ENCODE measurements around the gene VIT.

The VIT gene, protein sequence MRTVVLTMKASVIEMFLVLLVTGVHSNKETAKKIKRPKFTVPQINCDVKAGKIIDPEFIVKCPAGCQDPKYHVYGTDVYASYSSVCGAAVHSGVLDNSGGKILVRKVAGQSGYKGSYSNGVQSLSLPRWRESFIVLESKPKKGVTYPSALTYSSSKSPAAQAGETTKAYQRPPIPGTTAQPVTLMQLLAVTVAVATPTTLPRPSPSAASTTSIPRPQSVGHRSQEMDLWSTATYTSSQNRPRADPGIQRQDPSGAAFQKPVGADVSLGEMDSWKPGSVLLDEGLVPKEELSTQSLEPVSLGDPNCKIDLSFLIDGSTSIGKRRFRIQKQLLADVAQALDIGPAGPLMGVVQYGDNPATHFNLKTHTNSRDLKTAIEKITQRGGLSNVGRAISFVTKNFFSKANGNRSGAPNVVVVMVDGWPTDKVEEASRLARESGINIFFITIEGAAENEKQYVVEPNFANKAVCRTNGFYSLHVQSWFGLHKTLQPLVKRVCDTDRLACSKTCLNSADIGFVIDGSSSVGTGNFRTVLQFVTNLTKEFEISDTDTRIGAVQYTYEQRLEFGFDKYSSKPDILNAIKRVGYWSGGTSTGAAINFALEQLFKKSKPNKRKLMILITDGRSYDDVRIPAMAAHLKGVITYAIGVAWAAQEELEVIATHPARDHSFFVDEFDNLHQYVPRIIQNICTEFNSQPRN

DNA sequence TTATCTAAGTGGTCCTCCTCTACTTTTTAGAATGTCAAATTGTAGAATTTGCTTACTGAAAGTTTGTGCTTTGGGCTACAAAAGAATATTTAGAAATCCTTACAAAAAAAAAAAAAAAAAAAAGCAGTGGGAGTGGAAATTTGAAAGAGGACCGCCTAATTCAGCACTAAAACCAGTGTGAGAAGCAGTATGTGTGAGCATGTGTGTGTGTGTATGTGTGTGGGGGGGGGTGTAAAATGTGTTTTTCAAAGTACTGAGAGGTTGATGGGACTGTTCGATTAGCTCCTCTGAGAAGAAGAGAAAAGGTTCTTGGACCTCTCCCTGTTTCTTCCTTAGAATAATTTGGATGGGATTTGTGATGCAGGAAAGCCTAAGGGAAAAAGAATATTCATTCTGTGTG, at the start of gene VIT:
VIT (plus strand) TSS at position 175 of the 400 bp plus-strand sequence. CDS start 19,664 bp downstream, outside the sequence.
- in situ Hi-C loops (cut with HindIII; ENCODE audit: low sequenced_read_pairs): no loop called here

DNA sequence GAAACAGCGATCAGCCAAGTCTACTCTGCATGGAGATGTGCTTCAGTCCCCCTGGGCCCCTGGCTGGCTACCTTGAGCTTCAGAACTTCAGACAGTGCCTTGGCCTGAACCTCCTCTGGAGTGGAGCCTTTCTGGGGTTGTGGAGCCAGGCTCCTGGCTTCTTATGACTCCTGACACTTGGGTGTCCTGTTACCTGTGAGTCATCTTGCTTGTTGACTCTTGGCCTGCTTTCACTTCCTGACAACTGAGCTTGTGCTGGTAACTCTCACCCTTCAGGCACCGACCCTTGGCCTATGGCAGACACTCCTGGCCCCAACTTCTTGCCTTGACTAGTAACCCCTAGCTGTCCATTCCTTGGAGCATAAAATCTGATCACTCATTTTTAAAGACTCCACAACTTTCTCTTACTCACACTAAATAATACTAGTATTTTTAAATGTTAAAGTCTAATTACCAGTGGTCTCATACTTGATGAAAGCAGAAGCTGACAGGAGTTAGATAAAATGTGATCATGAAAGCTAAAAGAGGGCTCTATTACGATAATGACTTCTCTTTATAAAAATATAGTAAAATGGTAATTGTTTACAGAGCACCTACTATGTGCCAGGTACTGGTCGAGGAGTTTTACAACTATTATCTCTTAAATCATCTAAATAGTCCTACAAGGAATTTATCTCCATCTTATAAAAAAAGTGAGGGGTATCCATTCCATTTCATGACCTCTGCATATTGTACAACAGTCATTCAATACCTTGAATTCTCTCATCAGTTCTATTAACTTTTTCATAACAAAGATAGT, 46.3 kb upstream of the VIT start:
- in situ Hi-C loops (cut with HindIII; ENCODE audit: low sequenced_read_pairs): loop anchor here (25.0 kb wide), 2 partner anchors 138 to 313 kb away; no protein-coding TSS in a partner anchor

DNA sequence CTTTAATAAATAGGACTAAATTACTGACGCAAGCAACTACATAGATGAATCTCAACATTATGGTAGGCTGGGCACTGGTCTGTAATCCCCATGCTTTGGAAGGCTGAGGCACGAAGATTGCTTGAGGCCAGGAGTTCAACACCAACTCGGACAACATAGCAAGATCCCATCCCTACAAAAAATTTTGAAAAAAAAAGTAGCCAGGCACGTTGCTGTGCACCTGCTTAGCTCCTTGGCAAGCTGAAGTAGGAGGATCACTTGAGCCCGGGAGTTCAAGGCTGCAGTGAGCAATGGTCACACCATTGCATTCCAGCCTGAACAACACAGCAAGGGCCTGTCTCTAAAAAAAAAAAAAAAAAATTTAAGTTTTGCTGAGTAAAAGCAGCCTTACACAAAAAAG, 43.4 kb upstream of the VIT start:
- in situ Hi-C loops (cut with HindIII; ENCODE audit: low sequenced_read_pairs): loop anchor here (25.0 kb wide), 2 partner anchors 141 to 316 kb away; no protein-coding TSS in a partner anchor

DNA sequence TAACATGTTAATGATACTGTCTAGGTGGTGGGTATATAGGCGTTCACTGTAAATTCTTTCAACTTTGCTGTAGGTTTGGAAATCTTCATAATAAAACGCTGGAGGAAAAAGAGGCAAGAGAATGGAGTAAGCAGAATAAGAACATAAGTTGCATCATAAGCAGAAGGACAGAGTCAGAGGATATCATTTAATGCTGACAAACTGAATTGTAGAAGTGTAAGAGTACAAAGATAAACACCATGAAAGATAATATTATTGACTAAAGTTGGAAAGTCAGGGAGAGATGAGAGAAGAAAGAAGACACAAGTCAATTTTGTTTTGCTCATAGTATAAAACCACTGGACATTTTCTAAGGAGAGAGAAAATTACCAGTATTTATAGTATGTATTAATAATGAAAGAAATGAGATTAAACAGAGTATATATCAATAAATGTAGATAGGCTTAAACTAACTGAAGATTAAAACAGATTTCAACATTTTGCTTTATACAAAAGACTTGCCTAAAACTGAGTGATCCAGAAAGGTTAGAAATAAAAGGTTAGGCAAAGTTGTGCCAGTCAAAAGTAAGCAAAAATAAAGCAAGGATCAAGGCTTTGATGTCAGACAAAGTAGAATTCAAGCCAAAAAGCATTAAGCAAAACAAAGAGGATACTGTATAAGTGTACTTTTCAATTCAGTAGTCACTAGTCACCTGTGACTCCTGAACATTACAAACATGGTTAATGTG, 42.4 kb upstream of the VIT start:
- in situ Hi-C loops (cut with HindIII; ENCODE audit: low sequenced_read_pairs): loop anchor here (25.0 kb wide), 2 partner anchors 142 to 317 kb away; no protein-coding TSS in a partner anchor

DNA sequence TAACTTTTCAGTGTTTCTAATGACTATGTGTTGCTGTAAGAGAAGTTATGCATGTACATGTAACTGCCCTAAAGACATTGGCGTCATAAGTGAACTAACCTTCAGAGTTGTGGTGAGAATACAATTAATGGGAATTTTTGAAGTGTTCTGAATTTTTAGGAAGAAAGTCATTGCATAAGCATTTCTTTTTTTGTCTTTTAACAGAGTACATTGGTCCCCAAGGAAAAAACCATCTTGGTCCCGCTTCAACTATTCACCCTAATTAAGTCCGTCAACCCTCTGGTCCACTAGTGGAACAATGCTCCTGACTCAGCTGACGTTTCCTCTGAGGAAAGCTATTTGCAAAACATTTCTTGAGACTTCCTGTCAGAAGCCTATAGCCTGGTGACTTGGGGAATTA, 41.1 kb upstream of the VIT start:
- in situ Hi-C loops (cut with HindIII; ENCODE audit: low sequenced_read_pairs): loop anchor here (25.0 kb wide), 2 partner anchors 143 to 318 kb away; no protein-coding TSS in a partner anchor

DNA sequence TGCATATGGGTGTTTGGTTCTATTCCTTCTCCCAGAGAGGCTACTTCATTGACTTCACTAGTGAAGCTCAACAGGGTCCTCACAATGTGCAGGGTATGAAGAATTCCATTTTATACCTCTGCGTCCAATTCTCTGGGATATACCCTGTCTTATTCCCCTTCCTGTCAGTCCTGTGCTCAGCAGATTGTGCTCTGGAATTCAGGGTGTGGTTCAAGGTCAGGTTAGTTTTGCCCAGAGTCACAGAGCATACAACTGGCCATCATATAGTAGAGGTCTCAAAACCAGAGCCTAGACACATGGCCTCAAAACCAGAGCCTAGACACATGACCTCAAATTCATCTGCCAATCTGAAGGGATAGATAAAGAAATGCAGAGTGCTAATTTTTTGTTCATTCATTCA, 38.8 kb upstream of the VIT start:
- in situ Hi-C loops (cut with HindIII; ENCODE audit: low sequenced_read_pairs): loop anchor here (25.0 kb wide), 2 partner anchors 145 to 320 kb away; no protein-coding TSS in a partner anchor

DNA sequence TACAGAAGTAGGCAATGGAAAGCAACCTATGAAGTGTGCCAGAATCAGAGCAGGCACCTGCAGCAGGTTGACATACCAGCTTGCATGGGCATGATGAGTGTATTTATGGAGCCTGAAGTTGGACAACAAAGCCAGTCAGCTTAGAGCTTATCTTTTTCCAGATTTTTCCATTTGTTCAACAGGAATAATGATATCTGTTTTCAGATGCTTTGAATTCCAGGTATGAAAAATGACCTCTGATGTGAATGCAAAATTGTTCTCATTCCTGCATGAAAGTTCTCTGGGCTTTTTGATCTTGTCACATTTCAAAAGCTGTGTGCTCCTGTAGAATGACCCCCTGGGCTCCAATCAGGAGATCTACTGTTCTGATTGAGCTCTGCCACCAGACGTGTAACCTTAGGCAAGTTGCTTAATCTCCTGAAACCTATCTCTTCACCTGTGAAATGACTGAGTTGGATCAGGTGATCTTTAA, 38.2 kb upstream of the VIT start:
- in situ Hi-C loops (cut with HindIII; ENCODE audit: low sequenced_read_pairs): loop anchor here (25.0 kb wide), 2 partner anchors 146 to 321 kb away; no protein-coding TSS in a partner anchor

DNA sequence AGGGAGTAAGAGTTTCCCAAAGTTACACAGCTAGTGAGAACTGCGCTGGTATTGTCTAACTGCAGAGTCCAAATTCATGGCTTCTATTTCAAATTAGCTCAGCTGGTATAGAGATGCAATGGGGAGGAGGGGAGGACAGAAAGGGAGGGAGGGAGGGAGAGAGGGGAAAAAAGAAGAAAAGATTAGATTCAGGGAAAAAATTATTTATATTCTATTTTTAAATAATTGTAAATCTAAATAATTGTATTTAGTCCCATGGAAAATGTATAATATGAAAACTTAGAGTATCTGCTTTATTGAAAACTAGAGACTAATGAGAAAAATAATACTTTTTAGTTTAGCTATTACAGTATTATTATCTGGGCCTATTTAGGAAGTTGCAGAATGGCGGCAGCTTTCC, 37.3 kb upstream of the VIT start:
- in situ Hi-C loops (cut with HindIII; ENCODE audit: low sequenced_read_pairs): loop anchor here (25.0 kb wide), 2 partner anchors 147 to 322 kb away; no protein-coding TSS in a partner anchor

DNA sequence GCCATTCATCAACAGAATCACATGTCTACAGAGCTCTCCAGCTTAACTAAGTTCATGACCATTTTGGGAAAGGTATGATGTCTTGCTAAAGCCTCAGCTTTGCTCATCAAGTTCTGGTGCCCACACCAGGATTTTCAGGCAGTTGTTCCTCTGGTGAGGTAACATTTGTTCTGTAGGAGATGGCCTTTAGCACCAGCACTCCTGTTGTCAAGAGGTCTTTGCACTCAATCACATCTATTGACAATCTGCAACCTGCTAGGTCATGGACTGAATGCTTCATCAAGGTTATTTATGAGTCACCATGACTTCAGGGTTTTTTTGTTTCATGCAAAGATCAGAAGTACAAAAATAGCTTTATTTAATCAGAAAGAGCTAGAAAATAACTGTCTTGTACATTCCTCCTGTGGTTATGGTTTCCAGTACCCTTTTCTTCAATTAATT, 36.6 kb upstream of the VIT start:
- in situ Hi-C loops (cut with HindIII; ENCODE audit: low sequenced_read_pairs): loop anchor here (25.0 kb wide), 2 partner anchors 148 to 323 kb away; no protein-coding TSS in a partner anchor

DNA sequence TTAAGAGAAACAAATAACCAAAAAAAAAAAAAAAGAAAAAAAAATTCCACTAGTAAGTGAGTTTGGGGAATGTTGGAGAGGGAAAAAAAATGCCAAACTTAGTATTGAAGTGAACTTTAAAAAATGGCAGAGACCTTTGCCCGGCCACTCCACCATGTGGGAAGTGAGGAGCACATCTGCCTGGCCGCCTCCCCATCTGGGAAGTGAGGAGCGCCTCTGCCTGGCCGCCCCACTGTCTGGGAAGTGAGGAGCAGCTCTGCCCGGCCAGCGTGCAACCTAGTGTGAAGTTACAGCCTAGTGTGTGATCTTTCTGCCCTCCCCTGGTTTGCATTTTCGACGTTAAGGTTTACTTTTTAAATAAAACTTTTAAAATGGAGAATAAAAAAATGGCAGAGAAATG, 33.9 kb upstream of the VIT start:
- in situ Hi-C loops (cut with HindIII; ENCODE audit: low sequenced_read_pairs): loop anchor here (25.0 kb wide), 2 partner anchors 150 to 325 kb away; no protein-coding TSS in a partner anchor

DNA sequence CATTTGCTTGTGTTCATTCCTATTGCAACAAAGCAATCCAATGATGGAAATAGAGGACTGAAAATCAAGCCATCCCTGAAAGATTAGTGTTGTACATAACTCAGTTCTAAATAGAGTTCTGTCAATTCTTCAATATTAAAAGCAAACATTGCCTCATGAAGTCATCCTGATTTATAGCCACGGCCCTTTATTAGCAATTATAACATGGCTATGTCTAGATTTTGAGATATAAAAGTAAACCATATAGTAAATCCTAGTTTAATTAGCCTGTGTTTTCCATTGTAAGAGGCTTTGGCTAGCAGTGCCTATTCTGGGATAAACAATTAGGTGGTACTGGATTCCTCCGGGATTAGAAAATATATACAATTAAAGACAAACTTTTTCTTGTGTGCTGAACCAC, 33.2 kb upstream of the VIT start:
- in situ Hi-C loops (cut with HindIII; ENCODE audit: low sequenced_read_pairs): loop anchor here (25.0 kb wide), 2 partner anchors 151 to 326 kb away; no protein-coding TSS in a partner anchor

DNA sequence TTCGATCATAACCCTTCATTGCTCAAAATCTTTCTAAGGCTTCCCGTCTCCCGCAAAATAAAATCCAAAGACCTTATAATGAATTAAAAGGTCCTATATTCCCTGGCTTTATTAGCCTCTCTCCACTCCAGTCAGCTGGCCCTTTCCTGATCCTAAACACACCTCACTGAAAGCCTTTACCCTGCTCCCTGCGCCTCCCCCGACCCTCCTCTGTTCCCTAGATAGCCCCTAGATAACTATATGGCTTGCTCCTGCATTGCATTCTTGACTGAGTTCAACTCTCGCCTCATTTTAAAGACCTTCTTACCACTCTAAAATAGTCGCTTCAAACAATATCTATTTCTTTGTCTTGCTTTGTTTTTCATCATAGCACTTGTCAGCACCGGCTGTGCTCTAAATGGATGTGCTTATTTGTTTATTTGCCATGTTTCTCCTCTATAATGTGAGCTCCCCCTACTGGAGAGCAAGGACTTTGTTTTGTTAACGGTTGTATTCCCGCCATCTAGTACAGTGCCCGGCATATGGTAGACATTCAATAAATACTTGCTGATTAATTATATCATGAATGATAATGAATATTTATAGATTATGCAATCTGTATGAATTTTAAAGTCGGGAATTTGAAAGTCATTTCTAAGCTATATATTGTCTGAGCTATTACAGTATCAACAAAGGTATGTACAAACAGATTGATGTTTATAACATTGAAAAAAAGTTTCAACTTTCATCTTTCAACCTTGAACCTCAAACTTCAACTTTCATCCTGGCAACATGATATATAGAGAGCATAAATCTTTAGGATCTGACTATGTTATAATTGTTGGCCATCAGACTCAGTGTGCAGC, 32.4 kb upstream of the VIT start:
- in situ Hi-C loops (cut with HindIII; ENCODE audit: low sequenced_read_pairs): loop anchor here (25.0 kb wide), 2 partner anchors 152 to 327 kb away; no protein-coding TSS in a partner anchor

DNA sequence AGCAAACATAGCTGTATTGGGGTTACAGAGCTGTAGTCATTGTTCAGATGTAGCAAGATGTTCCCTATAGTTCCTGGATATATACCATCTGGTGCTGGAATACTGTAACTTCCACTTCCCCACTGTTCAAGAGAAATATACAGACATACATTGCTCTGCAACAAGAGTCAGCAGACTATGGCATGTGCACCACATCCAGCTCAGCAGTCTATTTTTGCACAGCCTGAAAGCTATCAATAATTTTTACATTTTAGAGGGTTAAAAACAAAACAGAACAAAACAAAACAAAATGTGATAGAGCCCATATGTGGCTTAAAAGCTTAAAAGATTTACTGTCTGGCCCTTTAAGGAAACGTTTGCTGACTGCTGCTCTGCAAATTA, 31.8 kb upstream of the VIT start:
- in situ Hi-C loops (cut with HindIII; ENCODE audit: low sequenced_read_pairs): loop anchor here (25.0 kb wide), 2 partner anchors 152 to 327 kb away; no protein-coding TSS in a partner anchor

DNA sequence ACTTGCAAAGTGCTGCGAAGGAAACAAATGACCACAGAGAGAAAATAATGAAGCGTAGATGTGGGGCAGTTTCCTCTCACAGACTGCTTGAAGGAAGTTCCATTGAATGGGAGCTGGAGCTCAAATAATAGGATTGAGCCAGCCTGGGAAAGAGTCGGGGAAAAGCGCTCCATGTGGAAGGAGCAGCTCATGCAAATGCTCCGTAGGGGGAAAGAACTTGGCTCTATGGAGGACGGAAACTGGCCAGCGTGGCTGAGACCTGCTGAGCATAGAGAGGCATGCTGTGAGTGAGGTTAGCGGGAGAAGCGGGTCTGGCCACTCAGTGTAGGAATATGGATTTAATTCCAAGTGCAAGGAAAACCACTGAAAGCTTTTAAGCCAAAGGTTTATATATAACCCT, 28.6 kb upstream of the VIT start:
- in situ Hi-C loops (cut with HindIII; ENCODE audit: low sequenced_read_pairs): loop anchor here (25.0 kb wide), 2 partner anchors 156 to 331 kb away; no protein-coding TSS in a partner anchor

DNA sequence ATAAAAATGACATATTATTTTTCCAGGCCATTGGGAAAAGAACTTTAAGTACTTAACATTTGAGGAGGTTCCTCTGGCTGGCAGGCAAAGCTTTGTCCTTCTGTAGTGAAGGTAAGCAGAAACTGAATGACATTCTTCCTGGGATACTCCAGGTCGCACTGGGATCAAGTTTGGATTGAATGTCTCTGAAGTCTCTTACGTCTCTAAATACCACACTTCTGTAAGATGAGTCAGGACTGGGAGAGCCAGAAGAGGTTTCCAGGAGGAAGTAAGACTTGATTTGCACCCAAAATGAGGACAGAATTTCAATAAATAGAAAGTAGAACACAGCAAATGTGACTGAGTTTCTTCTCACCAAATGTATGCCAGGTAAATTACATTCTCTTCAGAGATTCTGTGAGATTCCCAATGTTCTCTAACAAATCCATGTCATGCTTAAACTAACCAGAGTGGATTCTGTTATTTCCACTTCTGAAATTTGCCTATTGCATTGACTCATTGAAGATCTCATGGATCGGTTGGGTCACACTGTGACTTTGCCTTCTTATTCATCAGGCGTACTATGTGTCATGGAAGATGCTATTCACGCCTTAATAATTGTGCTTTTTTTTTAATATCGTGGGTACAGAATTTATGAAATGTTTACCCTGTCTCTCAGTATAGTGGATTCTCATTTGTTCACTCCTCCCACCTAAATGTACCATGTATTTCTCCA, 25.5 kb upstream of the VIT start:
- in situ Hi-C loops (cut with HindIII; ENCODE audit: low sequenced_read_pairs): loop anchor here (25.0 kb wide), 2 partner anchors 159 to 334 kb away; no protein-coding TSS in a partner anchor

DNA sequence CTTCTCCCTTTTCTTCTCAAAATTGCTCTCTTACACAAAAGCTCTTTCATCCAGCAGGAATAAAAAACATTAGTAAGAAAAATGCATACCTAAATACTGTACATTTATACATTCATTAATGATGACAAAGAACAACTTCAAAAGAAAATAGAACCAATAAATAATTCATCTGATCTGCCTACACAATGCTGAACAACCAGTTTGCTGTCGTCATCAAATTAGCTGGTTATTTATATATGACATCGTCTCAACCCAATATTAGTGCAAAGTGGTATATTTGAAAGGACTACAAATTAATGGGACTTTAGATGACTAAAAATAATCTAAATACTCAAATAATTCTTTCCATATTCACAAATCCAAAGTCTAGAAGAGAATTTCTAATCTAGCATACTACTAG, 24.8 kb upstream of the VIT start:
- in situ Hi-C loops (cut with HindIII; ENCODE audit: low sequenced_read_pairs): loop anchor here (25.0 kb wide), 2 partner anchors 159 to 334 kb away; no protein-coding TSS in a partner anchor

DNA sequence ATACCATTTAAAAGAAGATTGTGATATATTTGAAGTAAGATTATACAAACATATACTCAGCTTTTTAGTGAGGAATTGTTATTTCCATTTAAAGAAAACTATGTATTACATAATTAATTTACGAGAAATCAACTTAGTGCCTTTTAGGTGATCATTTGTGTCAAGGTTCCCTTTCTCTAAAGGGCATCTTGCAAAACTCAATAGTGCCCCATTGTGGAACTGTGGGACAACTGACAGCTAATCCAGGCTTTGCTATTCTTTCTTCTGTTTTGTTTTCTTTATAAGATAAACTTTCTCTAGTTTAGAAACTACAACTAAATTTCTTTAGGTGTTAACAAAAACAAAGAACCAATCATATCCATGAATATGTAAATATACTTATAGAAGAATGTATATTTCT, 24.3 kb upstream of the VIT start:
- in situ Hi-C loops (cut with HindIII; ENCODE audit: low sequenced_read_pairs): loop anchor here (25.0 kb wide), 2 partner anchors 160 to 335 kb away; no protein-coding TSS in a partner anchor

Measured in endothelial cell of hepatic sinusoid (primary cell).